ENCODE results near the gene ALDH1A2.

DNA sequence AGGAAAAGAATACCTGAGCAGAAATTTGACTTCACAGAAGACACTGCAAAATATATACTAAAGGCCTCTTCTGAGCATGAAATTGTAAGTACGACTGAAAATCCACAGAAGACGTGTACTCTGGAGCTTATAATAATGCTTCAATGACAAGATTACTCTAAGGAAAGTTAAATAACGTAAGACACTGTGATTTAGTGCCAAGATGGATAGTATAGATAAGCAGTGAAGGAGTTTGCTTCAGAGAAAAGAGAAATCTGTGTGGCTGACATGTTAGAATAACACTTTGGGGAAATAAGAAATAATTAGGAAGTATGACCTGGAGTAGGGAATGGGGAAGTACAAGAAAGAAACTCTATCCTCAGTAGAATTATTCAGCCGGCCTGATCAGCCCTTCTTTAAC is 28.9 kb downstream of the ALDH1A2 start:
- no peak for TF ChIP-seq EZH2 (IDR thresholded peaks at IDR 0.05; ENCODE audit: low read length, unreplicated experiment)
- TF ChIP-seq, protein P1, sequence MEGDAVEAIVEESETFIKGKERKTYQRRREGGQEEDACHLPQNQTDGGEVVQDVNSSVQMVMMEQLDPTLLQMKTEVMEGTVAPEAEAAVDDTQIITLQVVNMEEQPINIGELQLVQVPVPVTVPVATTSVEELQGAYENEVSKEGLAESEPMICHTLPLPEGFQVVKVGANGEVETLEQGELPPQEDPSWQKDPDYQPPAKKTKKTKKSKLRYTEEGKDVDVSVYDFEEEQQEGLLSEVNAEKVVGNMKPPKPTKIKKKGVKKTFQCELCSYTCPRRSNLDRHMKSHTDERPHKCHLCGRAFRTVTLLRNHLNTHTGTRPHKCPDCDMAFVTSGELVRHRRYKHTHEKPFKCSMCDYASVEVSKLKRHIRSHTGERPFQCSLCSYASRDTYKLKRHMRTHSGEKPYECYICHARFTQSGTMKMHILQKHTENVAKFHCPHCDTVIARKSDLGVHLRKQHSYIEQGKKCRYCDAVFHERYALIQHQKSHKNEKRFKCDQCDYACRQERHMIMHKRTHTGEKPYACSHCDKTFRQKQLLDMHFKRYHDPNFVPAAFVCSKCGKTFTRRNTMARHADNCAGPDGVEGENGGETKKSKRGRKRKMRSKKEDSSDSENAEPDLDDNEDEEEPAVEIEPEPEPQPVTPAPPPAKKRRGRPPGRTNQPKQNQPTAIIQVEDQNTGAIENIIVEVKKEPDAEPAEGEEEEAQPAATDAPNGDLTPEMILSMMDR (conservative IDR thresholded peaks at IDR 0.05; ENCODE audit: low read depth, low read length), result no peak

All from PC-3 (cell line).